Calu3 (cell line): ENCODE measurements around the gene SCAMP4. TPM values are rescaled to one million over a fixed set of nuclear protein-coding genes. Genes with fewer than 3 reads are reported as not detected.

Source experiments
- BruUV-seq: library from RNA; stranded (reverse); fragments of 400-500 nt; replicated peaks from 2 replicates; lab custom pipeline; 2021; lab: Mats Ljungman, UMichigan
- CTCF ChIA-PET: fragments of 300-600 bp; sonication (Branson Sonifier 250); formaldehyde crosslinking; loops from one replicate; lab custom pipeline; 2022; ENCODE audit warnings: antibody characterized with exemption; lab: Charles Lee
- DNase-seq: peaks from one replicate; pipeline ENCODE4 v3.0.0; 2022
- H3K27ac Mint-ChIP-seq: one replicate; pipeline ENCODE4 v1.8.0; 2022; ENCODE audit warnings: mixed read lengths; ENCODE audit not compliant: unreplicated experiment
- H3K27me3 Mint-ChIP-seq: one replicate; pipeline ENCODE4 v1.8.0; 2022; ENCODE audit warnings: mixed read lengths; ENCODE audit not compliant: unreplicated experiment
- H3K36me3 Mint-ChIP-seq: one replicate; pipeline ENCODE4 v1.8.0; 2022; ENCODE audit warnings: mild to moderate bottlenecking, moderate library complexity, mixed read lengths; ENCODE audit not compliant: insufficient read depth, unreplicated experiment
- H3K4me1 Mint-ChIP-seq: one replicate; pipeline ENCODE4 v1.8.0; 2022; ENCODE audit warnings: mild to moderate bottlenecking, low read depth, mixed read lengths; ENCODE audit not compliant: unreplicated experiment
- H3K4me3 Mint-ChIP-seq: one replicate; pipeline ENCODE4 v1.8.0; 2022; ENCODE audit warnings: mild to moderate bottlenecking, low read depth, moderate library complexity, mixed read lengths; ENCODE audit not compliant: unreplicated experiment
- H3K9me3 Mint-ChIP-seq: one replicate; pipeline ENCODE4 v1.8.0; 2022; ENCODE audit warnings: low read depth, mixed read lengths; ENCODE audit not compliant: unreplicated experiment
- intact Hi-C: fragments of 100-400 bp; cut with micrococcal nuclease; formaldehyde crosslinking; loops from one replicate; pipeline ENCODE4 v1.10.0; 2022; ENCODE audit not compliant: unreplicated experiment
- total RNA-seq: library from RNA; stranded (reverse); gene quantifications from 2 replicates; pipeline ENCODE4 v1.2.3, GENCODE V29; 2022
- TF ChIP-seq, protein P1 (sequence below): fragments of 200-600 bp; IDR thresholded peaks from one replicate; pipeline ENCODE4 v1.8.0; 2022; ENCODE audit warnings: antibody characterized with exemption; ENCODE audit not compliant: unreplicated experiment

SCAMP4 gene
- total RNA-seq, 1 experiment from 2014 or later: 64.2 TPM

DNA sequence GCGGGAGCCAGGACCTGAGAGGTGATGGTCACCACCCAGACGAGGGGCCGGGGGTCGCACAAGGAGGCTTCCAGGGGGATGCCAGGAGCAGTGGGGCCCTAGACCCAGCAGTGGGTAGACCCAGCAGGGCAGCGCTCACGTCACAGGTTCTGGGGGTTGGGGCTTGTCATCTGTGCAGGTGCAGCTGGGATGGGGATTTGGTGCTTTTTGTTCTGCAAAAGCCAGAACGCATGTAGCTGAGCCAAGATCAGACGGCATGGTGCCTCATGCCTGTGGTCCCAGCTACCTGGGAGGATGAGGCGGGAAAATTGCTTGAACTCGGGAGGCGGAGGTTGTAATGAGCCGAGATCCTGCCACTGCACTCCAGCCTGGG, 50.9 kb downstream of the SCAMP4 start:
- CTCF ChIA-PET: interaction anchor here (1.0 kb wide), 1 partner anchor 8 kb away, joined by 4 read pairs; no protein-coding TSS in a partner anchor
- Mint-ChIP-seq H3K27ac (no peak overlapping the region), H3K27me3 (no peaks in the 10 kb centered on the region), H3K36me3 (peaks cover 10% of the 10 kb centered on the region), H3K4me1 (no peaks in the 10 kb centered on the region), H3K9me3 (no peaks in the 10 kb centered on the region), H3K4me3 (no peak overlapping the region)
- intact Hi-C loops: no loop called here
- TF ChIP-seq, protein P1, sequence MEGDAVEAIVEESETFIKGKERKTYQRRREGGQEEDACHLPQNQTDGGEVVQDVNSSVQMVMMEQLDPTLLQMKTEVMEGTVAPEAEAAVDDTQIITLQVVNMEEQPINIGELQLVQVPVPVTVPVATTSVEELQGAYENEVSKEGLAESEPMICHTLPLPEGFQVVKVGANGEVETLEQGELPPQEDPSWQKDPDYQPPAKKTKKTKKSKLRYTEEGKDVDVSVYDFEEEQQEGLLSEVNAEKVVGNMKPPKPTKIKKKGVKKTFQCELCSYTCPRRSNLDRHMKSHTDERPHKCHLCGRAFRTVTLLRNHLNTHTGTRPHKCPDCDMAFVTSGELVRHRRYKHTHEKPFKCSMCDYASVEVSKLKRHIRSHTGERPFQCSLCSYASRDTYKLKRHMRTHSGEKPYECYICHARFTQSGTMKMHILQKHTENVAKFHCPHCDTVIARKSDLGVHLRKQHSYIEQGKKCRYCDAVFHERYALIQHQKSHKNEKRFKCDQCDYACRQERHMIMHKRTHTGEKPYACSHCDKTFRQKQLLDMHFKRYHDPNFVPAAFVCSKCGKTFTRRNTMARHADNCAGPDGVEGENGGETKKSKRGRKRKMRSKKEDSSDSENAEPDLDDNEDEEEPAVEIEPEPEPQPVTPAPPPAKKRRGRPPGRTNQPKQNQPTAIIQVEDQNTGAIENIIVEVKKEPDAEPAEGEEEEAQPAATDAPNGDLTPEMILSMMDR: no peak
- no peak for DNase-seq
- no TSS peak for BruUV-seq

DNA sequence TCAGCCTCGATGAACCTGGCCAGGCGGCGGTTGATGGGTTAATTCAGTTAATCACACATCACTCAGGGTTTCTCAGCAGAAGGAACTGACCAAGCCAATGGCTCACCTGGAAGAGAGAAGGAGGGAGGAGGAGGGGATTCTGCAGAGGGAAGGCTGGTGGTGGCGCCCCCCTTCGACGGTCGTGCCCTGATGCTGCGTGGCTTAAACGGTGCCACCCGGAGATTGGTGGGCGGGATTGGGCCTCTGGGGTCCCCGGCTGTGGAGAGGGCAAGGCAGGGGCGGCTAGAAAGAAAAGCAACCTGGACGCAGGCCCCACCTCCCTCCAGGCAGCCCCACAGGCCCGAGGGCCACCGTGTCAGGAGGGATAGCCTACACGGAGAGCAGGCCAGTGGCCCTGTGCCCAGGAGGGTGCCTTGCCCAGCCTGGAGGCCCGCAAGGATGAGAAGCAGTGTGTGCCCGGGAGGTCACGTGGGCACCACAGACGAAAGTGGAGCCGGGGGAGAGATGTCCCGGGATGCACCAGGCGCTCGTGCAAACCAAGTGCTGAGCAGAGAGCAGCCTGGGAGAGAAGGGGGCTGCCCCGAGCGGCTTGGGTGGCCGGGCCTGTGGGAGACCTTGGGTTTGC, 51.8 kb downstream of the SCAMP4 start:
- Mint-ChIP-seq H3K4me1 (no peaks in the 10 kb centered on the region), H3K9me3 (no peaks in the 10 kb centered on the region), H3K4me3 (no peak overlapping the region), H3K27me3 (no peaks in the 10 kb centered on the region), H3K27ac (no peak overlapping the region), H3K36me3 (peaks cover 13% of the 10 kb centered on the region)
- DNase-seq: no peak
- BruUV-seq: no TSS peak
- TF ChIP-seq, protein P1: no peak
- intact Hi-C loops: no loop called here
- CTCF ChIA-PET: interaction anchor here (1.0 kb wide), 1 partner anchor 9 kb away, joined by 4 read pairs; no protein-coding TSS in a partner anchor

DNA sequence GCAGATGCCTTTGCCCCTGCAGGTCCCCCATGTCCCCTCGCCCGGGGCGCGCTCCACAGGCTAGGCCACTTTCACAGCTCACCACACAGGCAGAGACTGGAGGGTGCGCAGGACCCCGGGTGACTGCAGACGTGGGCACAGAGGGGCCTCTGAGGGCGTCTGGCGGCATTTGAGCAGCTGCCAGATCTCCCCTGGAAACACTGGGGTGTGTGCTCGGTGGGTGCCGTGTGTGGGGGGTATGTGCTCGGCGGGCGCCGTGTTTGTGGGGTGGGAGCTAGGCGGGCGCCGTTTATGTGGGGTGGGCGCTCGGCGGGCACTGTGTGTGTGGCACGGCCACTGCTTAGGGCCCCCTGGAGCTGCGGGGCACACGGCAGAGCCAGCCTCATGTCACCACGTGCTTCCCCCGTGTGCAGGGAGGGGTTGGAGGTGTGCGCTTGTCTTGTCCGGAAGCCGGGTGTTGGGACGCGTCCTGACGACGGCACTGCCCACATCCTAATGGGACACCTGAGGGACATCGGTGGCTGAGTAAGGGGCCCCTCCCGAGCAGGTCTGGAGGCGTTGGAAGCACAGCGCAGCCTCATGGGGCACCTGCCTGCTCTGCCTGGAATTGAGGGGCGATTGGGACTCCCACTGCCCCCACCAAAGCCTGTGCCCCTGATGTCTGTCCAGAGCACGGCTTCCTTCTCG, 52.5 kb downstream of the SCAMP4 start:
- intact Hi-C loops: no loop called here
- CTCF ChIA-PET: no interaction called here
- H3K4me1 Mint-ChIP-seq: no peaks in the 10 kb centered on the region
- H3K9me3 Mint-ChIP-seq: no peaks in the 10 kb centered on the region
- H3K4me3 Mint-ChIP-seq: no peak overlapping the region
- H3K27me3 Mint-ChIP-seq: no peaks in the 10 kb centered on the region
- H3K36me3 Mint-ChIP-seq: peaks cover 15% of the 10 kb centered on the region
- DNase-seq: no peak
- BruUV-seq: no TSS peak
- TF ChIP-seq, protein P1: no peak
- H3K27ac Mint-ChIP-seq: no peak overlapping the region

DNA sequence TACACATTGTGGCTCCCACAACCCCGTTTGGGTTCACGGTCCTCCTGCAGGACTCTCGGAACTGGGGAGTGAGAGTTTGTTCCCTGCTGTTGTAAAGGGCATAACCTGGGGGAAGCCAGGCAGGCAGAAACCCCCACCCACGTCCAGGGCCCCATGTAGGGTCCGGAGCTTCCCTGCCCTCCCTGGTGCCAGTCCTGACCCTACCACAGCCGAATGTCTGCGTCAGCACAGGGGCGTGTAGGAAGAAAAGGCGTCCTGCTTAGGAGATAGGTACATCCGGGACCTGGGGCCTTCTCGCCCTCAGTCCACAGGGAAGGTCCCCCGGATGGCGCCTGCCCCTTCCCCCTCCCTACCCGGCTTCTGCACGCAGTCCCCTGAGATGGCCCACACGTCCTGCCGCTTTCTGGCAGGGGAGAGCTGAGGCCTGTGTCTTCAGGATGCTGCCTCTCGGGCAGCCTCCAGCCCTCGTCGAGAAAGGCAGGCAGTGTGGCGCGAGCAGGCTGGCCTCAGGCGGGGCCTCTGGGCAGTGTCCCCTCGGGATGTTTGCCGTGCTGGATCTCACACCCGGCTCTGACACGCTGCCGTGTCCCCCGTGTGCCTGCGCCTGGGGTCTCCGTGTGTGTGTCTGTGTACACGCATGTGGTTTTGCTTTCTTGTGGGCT, 54.9 kb downstream of the SCAMP4 start:
- intact Hi-C loops: no loop called here
- H3K27ac Mint-ChIP-seq: no peak overlapping the region
- H3K27me3 Mint-ChIP-seq: no peaks in the 10 kb centered on the region
- no peak overlapping the region for H3K4me3 Mint-ChIP-seq
- H3K9me3 Mint-ChIP-seq: no peaks in the 10 kb centered on the region
- TF ChIP-seq, protein P1: no peak
- no peak for DNase-seq
- BruUV-seq: no TSS peak
- peaks cover 15% of the 10 kb centered on the region for H3K36me3 Mint-ChIP-seq
- H3K4me1 Mint-ChIP-seq: no peaks in the 10 kb centered on the region
- CTCF ChIA-PET: no interaction called here
